HG02943 (cell line): ENCODE results near the gene SLMAP.

Source experiments
- ATAC-seq: cut with Tn5 transposase; IDR thresholded peaks from one replicate; pipeline ENCODE4 v1.9.1; 2021; ENCODE audit warnings: mild to moderate bottlenecking, low read depth, moderate library complexity; ENCODE audit not compliant: unreplicated experiment

The SLMAP gene

DNA sequence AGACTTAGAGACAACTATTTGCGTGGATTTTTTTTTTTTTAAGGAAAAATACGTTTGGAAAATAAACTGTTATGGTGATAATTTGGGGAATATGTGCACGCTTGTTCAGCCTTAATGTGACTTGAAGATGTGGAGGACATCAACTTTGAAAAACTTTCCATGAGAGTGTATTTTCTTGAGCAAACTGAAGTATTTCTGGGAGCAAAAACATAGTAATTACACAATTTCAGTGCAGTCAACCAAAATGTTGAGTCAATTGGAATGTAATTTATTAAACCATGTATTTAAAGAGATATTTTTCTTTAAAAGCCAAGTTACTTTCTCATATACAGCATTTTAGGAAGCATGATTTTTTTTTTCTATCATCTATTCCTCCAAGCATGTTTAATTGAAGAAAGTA is 171.8 kb downstream of the SLMAP start:
- ATAC-seq, result no peak

DNA sequence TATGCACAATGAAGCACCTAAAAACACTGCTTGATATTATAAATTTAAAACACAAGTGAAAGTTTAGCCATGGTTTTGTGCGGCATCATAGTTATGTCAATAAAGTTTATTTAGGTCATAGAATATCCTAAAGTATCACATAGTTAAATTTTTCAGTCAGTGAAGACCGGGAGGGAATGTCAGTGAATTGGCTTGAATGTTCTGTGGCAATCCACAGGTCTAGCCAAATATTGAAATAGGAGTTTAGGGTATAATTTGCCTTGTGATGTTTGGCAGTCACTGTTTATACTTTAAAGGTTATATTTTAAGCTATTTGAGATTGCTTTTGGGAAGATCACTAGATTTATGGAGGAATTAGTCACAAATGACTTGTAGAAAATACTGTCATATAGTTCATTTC is 172.4 kb downstream of the SLMAP start:
- no peak for ATAC-seq

DNA sequence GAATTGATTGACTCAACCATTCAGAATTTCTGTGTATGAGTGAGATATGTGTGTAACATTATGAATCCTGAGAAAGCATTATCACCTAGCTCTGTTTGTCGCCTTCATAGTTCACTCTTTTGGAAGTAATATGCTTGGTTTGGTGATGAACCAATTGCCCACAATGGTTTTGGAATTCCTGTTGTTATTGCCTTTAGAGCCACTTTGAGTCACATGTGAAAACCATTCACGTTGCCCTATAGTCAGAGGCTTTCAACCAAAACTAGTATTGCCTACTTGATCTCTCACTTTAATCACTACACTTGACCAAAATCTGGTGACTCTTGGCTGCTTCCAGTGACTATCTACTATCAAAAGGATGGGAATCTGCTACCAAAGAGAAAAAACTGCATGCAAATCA is 173.9 kb downstream of the SLMAP start:
- no peak for ATAC-seq

DNA sequence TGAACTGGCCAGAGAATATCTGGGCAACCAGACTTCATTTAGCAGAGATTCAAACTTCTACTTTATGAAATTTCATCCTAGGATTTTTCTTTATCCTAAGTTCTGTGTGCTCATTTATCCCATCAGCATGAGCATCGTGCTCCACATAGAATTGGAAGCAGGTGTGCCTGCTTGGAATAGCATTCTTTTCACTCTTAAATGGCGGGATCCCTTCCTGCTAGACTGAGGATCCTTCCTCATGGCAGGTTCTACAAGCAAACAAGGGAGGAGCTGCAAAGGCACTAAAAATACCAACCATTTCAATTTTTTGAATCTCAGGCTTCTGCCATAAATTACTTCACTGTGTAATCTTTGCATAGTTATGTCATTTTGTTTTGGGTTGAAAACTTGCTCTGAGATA is 177.5 kb downstream of the SLMAP start:
- no peak for ATAC-seq

DNA sequence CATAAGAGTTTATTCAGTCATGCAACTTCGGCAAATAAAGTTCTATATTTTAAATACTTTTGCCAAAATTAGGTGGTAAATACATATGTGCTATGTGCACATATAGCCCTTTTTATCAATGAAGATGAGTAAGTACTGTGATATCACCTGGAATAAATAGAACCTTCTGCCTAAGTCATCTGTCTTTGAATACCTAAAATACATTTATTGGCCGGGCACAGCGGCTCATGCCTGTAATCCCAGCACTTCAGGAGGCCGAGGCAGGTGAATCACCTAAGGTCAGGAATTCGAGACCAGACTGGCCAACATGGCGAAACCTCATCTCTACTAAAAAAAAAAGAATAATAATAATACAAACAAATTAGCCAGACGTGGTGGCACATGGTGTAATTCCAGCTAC is 178.3 kb downstream of the SLMAP start:
- ATAC-seq, result no peak

DNA sequence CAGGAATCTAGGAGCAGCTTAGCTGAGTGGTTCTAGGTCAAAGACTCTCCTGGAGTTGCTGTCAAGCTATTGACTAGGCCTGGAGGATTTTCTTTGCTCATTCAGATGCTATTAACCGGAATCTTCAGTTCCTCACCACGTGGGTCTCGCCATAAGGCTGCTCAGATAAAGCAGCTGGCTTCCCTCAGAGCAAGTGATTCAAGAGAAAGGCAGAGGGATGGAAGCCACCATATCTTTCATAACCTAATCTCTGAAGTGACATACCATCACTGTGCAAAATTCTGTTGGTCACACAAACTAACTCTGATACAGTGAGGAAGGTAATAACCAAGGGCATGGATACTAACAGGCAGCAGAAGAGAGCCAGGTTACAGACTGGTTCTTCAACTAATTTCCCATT is 179.4 kb downstream of the SLMAP start:
- ATAC-seq, result no peak

DNA sequence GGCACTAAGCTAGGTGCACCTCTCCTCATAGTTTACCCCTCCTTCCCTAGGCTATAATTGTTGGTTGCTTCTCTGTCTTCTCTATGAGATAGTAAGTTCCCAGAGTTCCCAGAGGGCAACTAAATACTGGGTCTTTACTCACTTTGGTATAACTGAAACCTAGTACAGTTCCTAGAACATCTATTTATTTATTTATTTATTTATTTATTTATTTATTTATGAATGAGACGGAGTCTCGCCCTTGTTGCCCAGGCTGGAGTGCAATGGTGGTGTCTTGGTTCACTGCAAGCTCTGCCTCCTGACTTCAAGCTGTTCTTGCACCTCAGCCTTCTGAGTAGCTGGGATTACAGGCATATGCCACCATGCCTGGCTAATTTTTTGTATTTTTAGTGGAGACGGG is 181.0 kb downstream of the SLMAP start:
- ATAC-seq, result no peak

DNA sequence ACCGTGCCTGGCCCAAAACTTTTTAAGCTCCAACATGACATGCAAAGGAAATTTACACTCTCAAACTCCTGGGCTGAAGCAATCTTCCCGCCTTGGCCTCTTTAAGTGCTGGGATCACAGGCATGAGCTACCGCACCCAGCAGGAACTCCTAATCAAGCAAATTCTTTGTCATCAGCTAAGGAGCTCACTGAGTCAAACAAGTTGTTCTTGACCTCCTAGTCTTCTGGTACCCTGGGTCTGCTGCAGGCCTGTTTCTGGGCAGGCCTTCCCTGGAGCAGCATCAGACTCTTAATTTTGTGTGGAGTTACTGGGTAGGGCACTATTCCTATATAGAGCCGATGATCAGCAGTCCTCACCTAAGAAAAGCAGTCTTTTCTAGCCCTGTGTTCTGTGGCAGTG is 183.7 kb downstream of the SLMAP start:
- no peak for ATAC-seq

DNA sequence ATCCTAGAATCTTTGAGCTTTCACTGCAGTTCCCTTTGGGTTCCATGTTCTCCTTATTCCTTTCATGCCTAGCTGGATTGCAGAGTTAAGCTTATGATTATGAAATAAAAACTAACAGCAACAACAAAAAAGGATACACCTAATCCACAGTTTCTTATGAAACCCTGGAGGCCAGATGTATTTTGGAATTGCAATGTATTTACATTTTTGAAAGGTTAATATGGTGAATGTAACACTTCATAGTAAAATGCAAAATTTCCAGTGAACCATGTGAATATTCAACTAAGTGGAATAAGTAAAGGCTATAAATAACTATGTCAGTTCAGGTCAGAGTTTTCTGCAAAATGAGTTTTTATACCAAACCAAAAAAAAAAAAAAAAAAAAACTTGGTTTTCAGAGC is 186.3 kb downstream of the SLMAP start:
- ATAC-seq, result no peak

DNA sequence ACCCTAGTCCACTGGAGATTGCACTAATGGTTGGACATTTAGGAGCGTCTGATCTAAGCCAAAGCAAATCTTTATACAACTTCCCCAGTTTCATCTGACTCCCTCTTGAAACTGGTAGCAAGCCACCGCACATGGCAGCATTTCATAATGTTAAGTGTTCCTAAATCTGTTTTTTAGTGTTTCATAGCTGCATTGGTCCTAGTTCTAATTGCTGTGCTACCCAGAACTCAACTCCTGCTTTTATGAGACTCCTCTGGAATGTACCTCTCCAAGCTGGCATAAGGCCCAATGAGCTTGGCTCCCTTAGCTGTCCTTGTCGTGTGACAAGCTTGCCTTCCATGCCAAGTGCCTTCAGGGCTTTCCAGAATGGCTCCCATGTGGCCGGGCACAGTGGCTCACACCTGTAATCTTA is 186.8 kb downstream of the SLMAP start:
- no peak for ATAC-seq

DNA sequence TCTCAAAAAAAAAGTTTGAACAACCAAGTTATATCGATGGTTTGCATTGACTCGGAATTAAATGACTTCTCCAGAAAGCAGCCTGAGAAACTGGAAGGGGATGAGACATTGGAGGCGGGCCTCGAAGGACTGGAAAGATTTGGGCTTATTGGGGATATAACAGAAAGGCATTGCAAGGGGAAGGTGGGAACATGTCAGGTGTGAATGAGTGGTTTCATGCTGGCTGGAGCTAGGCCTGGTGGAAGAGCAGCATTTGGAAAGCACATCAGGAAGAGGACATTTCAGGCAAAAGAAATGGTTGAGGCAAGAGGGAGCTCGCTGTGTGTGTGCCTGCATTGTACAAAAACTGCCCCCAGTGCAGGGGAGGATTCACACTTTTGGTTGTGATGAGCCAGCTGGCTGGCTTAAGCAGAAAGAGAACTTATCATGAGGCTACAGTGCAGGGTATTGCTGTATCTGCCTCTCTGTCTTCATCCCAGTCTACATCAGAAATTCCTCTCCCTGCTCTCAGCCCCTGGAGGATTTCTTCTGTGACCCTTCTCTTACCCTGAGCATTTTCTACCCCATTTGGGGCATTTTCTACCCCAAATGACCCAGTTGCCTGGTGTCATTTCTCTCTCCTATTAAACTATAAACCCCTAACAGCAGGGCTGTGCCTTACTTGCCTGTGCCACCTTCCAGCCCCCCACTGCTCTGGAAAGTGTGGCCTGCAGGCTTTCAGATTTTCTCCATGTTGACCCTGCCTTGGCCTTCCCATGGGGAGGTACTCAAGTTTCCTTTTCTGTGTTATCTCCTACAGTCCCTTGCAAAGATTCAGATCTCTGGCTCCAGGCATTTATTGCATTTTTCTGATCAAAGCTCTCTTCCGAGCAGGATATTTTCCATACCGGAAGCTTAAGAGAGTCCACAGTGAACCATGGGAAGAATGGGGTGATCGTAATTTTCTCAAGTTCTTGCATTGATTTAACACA is 187.7 kb downstream of the SLMAP start:
- no peak for ATAC-seq

DNA sequence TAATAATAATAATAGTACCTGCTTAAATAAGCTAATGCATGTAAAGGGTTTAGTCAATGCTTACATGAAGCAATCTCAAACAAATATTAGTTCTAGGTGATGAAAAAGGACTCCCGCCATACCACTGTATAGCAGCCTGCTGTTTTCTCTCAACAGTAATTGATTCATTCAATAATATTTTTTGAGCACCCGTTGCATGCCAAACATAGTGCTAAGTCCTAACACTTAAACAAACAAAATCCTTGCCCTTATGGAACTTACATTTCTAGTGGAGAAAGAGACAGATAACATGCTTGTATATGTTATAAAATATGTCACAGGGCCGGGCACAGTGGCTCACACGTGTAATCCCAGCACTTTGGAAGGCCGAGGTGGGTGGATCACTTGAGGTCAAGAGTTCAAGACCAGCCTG is 190.9 kb downstream of the SLMAP start:
- ATAC-seq, result no peak

DNA sequence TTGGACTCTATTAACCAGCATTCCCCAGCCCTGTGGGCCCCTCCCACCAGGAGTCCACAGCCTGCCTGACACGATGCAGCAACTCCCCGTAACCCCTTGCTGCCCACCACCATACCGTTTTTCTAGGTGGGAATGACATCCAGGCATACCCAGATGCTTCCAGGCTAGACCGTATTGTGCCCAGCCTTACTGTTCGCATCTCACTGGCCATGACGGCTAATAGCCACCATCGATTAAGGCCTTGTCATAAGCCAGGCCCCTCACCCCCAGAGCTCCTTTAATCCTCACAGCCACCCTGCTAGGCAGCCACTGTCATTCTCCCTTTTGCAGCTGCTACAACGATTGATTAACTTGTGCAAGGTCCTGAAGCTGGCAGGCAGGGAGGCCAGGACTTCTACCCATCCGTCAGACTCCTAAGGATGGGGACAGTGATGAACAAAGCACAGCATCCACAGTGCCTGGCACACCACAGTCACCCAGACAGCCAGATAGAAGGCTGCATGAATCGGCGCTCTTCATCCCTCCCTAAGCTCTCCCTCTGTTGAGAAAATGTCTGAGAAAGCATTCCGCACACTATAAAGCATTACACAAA is 192.1 kb downstream of the SLMAP start:
- no peak for ATAC-seq

DNA sequence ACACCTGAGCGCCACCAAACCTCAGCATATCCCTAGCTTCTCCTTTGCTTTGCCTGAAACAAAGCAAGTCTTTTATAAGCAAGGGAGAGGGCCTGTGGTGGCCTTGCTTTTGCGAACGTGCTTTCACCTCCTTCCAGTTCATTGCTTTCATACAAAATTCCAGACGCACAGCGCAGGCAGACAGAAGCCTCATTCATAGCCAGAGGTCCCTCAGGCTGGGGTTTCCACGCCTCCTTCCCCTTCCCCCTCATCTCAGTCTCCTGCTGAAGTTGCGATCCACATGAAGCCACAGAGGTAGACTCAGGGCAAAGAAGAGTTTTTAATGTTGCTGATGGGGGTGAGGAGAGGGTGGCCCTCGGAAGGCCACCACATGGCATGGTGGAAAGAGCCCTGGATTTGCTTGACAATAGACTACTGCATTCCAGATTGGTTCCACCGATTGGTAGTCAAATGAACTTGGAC is 192.7 kb downstream of the SLMAP start:
- ATAC-seq, result no peak

DNA sequence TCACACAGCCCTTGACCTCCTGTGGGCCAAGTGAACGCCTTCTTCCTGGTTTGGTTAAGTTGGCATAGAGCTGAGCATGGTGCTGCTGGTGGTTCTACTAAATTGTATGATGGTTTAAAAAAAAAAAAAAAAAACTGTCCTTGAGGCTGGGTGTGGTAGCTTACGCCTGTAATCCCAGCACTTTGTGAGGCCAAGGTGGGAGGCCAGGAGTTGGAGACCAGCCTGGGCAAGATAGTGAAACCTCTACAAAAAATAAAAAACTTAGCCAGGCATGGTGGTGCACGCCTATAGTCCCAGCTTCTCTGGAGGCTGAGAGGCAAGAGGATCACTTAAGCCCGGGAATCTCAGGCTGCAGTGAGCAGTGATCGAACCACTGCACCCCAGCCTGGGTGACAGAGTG is 193.2 kb downstream of the SLMAP start:
- ATAC-seq, result no peak

DNA sequence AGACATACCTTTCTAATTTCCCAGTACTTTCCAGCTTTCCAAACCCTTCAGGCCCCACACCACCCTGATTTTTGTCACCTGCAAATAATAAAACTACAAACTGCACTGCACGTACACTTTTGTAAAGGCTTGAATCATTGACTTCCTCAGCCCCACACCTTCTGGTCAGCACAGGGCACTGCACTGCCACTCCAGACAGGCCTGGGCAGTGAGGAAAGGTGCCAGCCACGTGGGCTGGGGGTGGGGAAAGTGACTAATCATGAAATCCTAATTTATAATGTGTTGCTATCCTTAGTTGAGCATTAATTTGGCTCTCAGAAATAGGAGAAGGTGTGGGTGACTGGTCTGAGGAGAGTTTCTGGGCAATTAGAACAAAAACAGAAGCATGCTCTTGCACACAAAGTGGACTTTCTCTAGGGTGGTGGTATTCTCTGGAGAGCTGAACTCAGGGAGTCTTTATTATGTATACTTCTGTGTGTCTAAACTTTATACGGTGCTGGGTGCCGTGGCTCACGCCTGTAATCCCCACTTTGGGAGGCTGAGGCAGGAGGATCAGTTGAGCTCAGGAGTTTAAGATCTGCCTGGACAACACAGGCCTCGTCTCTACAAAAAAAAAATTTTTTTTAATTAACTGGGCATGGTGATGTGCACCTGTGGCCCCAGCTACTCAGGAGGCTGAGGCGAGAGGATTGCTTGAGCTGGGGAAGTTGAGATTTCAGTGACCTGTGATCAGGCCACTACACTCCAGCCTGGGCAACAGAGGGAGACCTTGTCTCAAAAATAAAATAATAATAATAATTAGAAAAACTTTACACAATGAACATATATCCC is 193.9 kb downstream of the SLMAP start:
- ATAC-seq, result no peak

DNA sequence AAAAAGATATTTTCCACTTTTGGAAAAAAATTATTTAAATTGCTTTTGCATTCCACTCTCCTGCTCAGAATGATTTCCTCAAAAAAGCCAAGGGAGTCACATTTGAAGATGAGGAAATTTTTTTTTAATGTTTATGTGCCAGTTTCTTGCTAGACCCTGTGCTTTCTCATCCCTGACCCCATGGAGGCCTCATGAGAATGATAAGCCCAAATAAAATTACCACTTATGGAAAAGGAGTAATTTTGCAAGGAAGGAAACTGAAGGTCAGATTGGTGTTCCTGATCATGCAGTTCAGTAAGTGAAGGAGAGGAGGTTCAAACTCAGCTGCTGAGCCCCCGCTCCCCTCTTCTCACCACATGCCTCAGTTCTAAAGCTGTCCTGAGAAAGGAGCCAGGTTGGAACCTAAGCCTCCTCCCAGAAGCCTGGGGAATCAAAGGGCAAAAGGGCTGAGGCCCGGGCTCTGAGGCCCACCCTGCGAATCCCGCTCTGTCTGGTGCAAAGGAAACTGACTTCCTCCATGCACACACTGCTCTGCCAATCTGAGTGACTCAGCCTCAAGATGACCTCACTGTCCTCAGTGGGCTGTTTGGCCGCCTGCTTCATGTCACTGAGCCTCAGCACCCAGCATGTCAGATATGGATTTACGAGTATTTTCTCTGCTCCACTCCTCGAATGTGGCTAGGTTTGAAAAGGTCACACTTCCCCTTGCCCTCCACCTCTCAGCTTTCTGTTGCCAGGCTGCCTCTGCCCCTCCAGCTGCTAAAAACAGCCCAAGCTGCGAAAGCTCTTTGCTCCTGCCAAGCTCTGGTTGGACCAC is 195.2 kb downstream of the SLMAP start:
- ATAC-seq, result no peak

DNA sequence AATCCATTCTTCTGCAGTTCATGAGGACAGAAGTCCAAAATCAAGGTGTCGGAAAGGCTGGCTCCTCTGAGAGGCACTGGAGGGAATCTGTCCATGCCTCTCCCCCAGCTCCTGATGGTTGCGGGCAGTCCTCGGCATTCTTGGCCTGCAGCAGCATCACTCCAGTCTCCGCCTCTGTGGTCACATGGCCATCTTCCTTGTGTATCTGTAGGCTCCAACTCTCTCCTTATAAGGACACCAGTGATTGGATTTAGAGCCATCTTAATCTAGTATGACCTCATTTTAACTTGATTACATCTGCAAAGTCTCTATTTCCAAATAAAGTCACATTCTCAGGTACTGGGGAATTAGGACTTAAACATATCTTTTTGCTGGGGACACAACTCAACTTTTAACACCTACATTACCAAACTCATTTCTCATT is 196.1 kb downstream of the SLMAP start:
- ATAC-seq, result no peak

DNA sequence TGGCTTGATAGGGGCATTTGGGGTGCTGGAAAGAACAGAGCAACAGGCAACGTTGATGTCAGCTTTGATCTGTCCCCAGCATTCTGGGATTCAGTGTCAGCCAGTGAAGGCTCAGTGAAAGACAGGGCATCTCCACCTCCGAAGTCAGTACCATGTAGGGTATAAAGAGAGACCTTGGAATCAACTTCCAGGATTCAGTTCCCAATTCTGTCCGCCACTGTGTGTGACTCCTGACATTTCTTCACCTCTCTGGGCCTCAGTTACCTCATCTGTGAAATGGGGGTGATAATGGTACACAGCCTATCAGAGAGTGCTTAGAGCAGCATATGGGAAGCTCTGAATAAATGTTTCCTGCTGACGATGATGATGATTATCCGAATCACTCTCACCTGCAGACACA is 196.5 kb downstream of the SLMAP start:
- no peak for ATAC-seq

DNA sequence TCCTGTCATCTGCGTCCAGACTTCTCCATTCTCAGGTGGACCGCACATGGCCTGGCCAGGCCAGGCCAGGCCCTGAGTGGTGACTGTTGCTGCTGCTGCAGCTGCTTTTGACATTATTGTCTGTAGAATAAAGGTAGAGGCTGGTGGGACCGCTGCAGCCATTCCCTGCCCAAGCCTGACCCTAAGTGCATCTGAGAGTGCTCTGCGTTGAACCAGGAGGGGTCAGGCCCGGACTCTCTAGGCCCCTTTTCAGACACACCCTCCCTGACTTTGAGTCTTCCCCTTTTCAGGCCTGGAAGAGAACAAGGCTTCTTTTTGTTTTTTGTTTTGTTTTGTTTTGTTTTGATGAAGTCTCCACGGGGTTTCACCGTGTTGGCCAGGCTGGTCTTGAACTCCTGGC is 197.5 kb downstream of the SLMAP start:
- no peak for ATAC-seq
